A673 (cell line): Measurements from ENCODE around the gene RNF220. TPM values are rescaled to one million over a fixed set of nuclear protein-coding genes. Genes with fewer than 3 reads are reported as not detected.
A peak's percentile ranks its signal among the peaks of the same experiment; 100 is the strongest.

ENCODE experiments used
- BruUV-seq: library from RNA; stranded (reverse); fragments of 400-500 nt; replicated peaks from 2 replicates; lab custom pipeline; 2021; lab: Mats Ljungman, UMichigan
- CTCF ChIA-PET: fragments of 300-600 bp; sonication (Branson Sonifier 250); formaldehyde crosslinking; loops from one replicate; lab custom pipeline; 2022; ENCODE audit warnings: antibody characterized with exemption; lab: Charles Lee
- POLR2A ChIA-PET: fragments of 300-600 bp; sonication (Branson Sonifier 250); formaldehyde crosslinking; loops from one replicate; lab custom pipeline; 2022; ENCODE audit warnings: antibody characterized with exemption; ENCODE audit not compliant: low non-redundant PET; lab: Charles Lee
- DNase-seq: peaks from one replicate; pipeline ENCODE4 v3.0.0-alpha.2; 2015; ENCODE audit warnings: low spot score
- H3K27ac ChIP-seq: fragments of 200-600 bp; sonication (generic); 2 replicates; pipeline ENCODE4 v1.5.1; 2016; ENCODE audit warnings: mixed run types, low read depth, mild to moderate bottlenecking, mixed read lengths, antibody characterized with exemption, low read length; ENCODE audit not compliant: poor library complexity, severe bottlenecking
- H3K27me3 ChIP-seq: fragments of 200-600 bp; sonication (generic); replicated peaks from 2 replicates; pipeline ENCODE4 v1.6.1; 2017; ENCODE audit warnings: mixed run types, low read depth, mild to moderate bottlenecking, mixed read lengths, antibody characterized with exemption, low read length; ENCODE audit not compliant: insufficient read depth, poor library complexity
- H3K36me3 ChIP-seq: fragments of 200-600 bp; sonication (generic); 2 replicates; pipeline ENCODE4 v1.6.1; 2016; ENCODE audit warnings: mixed run types, mild to moderate bottlenecking, mixed read lengths, antibody characterized with exemption, low read length; ENCODE audit not compliant: insufficient read depth, poor library complexity, severe bottlenecking
- H3K4me1 ChIP-seq: fragments of 200-600 bp; sonication (generic); 2 replicates; pipeline ENCODE4 v1.6.1; 2017; ENCODE audit warnings: mixed run types, mild to moderate bottlenecking, mixed read lengths, antibody characterized with exemption, low read length; ENCODE audit not compliant: insufficient read depth, poor library complexity, severe bottlenecking
- H3K4me3 ChIP-seq: fragments of 200-600 bp; sonication (generic); 2 replicates; pipeline ENCODE4 v1.5.1; 2016; ENCODE audit warnings: low read depth, mixed run types, mild to moderate bottlenecking, mixed read lengths, low read length; ENCODE audit not compliant: poor library complexity, severe bottlenecking
- H3K9me3 ChIP-seq: fragments of 200-600 bp; sonication (generic); 2 replicates; pipeline ENCODE4 v1.6.1; 2016; ENCODE audit warnings: mixed run types, low read depth, mild to moderate bottlenecking, mixed read lengths, antibody characterized with exemption, low read length; ENCODE audit not compliant: poor library complexity, severe bottlenecking
- CTCF ChIP-seq: fragments of 300-800, 200-600 bp; sonication (generic); conservative IDR thresholded peaks from 2 replicates; pipeline ENCODE4 v1.5.1; 2017; ENCODE audit warnings: low read depth, mild to moderate bottlenecking, antibody characterized with exemption, low read length, moderate library complexity, mixed read lengths
- EZH2 ChIP-seq: fragments of 200-600 bp; sonication (generic); IDR thresholded peaks from 2 replicates; pipeline ENCODE4 v1.6.1; 2017; ENCODE audit warnings: borderline replicate concordance, low read depth, mild to moderate bottlenecking, mixed read lengths, antibody characterized with exemption, low read length; ENCODE audit not compliant: poor library complexity, severe bottlenecking
- intact Hi-C: fragments of 100-400 bp; cut with micrococcal nuclease; formaldehyde crosslinking; loops from one replicate; pipeline ENCODE4 v1.10.0; 2022; ENCODE audit not compliant: unreplicated experiment
- total RNA-seq: library from RNA; stranded (reverse); gene quantifications from 2 replicates; pipeline ENCODE4 v1.2.3, GENCODE V29; 2021

RNF220 gene
- total RNA-seq, 1 experiment from 2014 or later = 80.6 TPM

DNA sequence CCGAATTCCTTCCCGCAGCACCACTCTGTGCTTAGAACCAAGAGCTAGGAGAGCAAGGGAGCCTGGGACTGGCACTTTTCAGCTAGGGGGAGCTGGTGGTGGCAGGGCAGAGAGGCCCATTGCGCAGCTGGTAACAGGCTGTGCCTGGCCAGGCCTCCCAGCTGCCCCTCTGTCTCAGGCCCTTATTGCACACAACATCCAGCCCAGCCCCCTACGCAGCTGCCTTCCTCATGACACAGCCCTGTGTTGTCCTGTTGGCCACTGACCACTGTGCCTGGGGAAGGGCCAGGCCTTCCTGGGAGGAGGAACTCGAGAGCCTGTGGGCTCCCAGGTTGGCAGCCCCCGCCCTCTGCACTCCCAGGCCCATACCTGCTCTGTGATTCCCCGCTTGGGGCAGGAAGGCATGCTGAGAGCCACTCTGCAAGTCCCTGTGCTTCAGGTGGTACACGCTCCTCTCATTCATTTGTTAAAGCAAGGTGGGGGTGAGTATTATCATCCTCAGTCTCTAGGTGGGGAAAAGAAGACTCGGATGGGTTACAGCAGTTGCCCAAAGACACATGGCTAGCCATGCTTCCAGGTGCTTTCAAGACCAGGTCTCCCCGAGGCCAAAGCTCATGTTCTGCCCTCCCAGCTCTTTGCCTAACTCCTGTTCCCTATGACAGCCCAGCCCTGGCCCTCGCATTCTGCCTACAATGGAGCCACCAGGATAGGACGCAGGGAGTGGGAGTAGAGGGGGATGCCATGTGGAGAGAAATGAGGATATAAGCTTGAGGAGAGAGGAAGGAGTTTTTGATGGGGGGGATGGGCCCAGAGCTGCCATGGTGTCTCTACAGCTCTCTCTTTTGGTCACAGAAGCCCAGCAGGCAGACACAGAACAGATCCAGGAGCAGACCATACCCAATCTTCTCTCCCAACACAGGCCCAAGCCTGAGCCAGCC is 187.4 kb downstream of the RNF220 start:
- CTCF ChIA-PET = no interaction called here
- POLR2A ChIA-PET = no interaction called here
- no peaks in the 10 kb centered on the region for H3K36me3 ChIP-seq
- no TSS peak for BruUV-seq
- intact Hi-C loops = loop anchor here (5.0 kb wide), 1 partner anchor 500 kb away; no protein-coding TSS in a partner anchor
- TF ChIP-seq CTCF = no peak
- TF ChIP-seq EZH2 = no peak
- no peaks in the 10 kb centered on the region for H3K4me1 ChIP-seq
- no peak for DNase-seq
- H3K4me3 ChIP-seq = no peak overlapping the region
- H3K27me3 ChIP-seq = peaks cover 5% of the 10 kb centered on the region
- H3K27ac ChIP-seq = no peak overlapping the region
- H3K9me3 ChIP-seq = no peaks in the 10 kb centered on the region

- POLR2A ChIA-PET = no interaction called here
- H3K4me3 ChIP-seq = no peak overlapping the region
- H3K4me1 ChIP-seq = no peaks in the 10 kb centered on the region
- no peak overlapping the region for H3K27ac ChIP-seq
- H3K36me3 ChIP-seq = no peaks in the 10 kb centered on the region
- intact Hi-C loops = loop anchor here (5.0 kb wide), 1 partner anchor 502 kb away; no protein-coding TSS in a partner anchor
- TF ChIP-seq EZH2 (no peak), CTCF (no peak)
- H3K27me3 ChIP-seq = peaks cover 5% of the 10 kb centered on the region
- DNase-seq = no peak
- no peaks in the 10 kb centered on the region for H3K9me3 ChIP-seq
- CTCF ChIA-PET = interaction anchor here (1.4 to 1.9 kb wide), 4 partner anchors 22 to 377 kb away, joined by 3 to 11 read pairs (median 6); no protein-coding TSS in a partner anchor
- BruUV-seq = no TSS peak
Measured at GRCh38 chr1:44594353-44594752, 189.3 kb downstream of the RNF220 start.

- CTCF ChIA-PET = interaction anchor here (1.0 to 1.9 kb wide), 5 partner anchors 10 to 378 kb away, joined by 3 to 11 read pairs (median 9); no protein-coding TSS in a partner anchor
- H3K9me3 ChIP-seq = no peaks in the 10 kb centered on the region
- intact Hi-C loops = loop anchor here (1.0 to 5.0 kb wide), 3 partner anchors 217 to 503 kb away; no protein-coding TSS in a partner anchor
Measured at GRCh38 chr1:44594871-44595735, 190.0 kb downstream of the RNF220 start.

More at GRCh38 chr1:44594871-44595735, 190.0 kb downstream of the RNF220 start:
- Histone ChIP-seq H3K4me1 (no peaks in the 10 kb centered on the region), H3K27me3 (peaks cover 10% of the 10 kb centered on the region), H3K27ac (no peak overlapping the region), H3K4me3 (no peak overlapping the region), H3K36me3 (no peaks in the 10 kb centered on the region)
- BruUV-seq = no TSS peak
- TF ChIP-seq EZH2 = no peak
- peak; percentile 95 for TF ChIP-seq CTCF
- POLR2A ChIA-PET = no interaction called here
- peak; percentile 61 for DNase-seq
